ENCODE results near the gene SLC16A11.

Gene SLC16A11

DNA sequence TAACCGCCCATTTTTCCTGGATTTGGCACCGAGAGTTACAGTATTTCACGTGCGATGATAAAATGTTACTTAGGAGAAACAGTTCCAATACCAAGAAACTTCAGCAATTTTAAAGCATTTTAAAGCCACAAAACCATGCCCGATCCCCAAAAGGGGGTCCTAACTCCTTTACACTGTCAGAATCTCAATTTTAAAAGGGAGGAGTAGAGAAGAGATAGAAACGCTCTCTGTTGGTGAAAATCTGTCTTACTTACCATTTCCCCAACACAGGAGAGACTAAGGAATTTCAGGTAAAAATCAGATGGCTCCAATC, 32.0 kb downstream of the SLC16A11 start:
- Histone ChIP-seq H3K27me3 (no peaks in the 10 kb centered on the region), H3K4me3 (peak overlapping the region; percentile 78 to 99 (median 92)), H3K36me3 (peaks cover 3 to 41% (median 14%) of the 10 kb centered on the region in 11 experiments; a peak in 15 of 22 replicates), H3K4me1 (peaks cover 47 to 68% (median 56%) of the 10 kb centered on the region in 10 experiments), H3K4me2 (peak overlapping the region; percentile 92 to 100 (median 97)), H3K9ac (peak overlapping the region; percentile 89 to 100 (median 99)), H3K27ac (peak overlapping the region; percentile 94 to 100 (median 99)), H3K9me3 (replicated peaks in 1 of 11) (no peaks in the 10 kb centered on the region), H4K20me1 (peaks cover 5 to 45% (median 35%) of the 10 kb centered on the region in 11 experiments; a peak in 19 of 22 replicates)
- no peak for TF ChIP-seq Cebpa-rat (IDR thresholded peaks at IDR 0.05)

DNA sequence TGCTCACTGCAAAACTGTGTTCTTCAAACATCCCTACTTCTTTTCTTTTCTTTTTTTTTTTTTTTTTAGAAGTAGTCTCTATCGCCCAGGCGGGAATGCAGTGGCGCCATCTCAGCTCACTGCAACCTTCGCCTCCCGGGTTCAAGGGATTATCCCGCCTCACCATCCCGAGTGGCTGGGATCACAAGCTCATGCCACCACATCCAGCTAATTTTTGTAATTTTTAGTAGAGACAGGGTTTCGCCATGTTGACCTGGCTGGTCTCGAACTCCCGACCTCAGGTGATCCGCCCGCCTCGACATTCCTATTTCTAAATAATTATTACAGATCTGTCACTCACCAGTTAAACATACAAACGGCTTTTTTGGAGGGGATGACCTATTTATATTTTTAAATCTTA, 32.5 kb downstream of the SLC16A11 start:
- no peak for TF ChIP-seq Cebpa-rat (IDR thresholded peaks at IDR 0.05)
- Histone ChIP-seq H3K4me3 (peak overlapping the region; percentile 78 to 99 (median 92)), H3K27me3 (no peaks in the 10 kb centered on the region), H3K27ac (peak overlapping the region; percentile 94 to 100 (median 99); a peak in 20 of 22 replicates), H3K36me3 (peaks cover 3 to 41% (median 12%) of the 10 kb centered on the region in 11 experiments; a peak in 15 of 22 replicates), H4K20me1 (peaks cover 10 to 50% (median 40%) of the 10 kb centered on the region in 11 experiments; a peak in 19 of 22 replicates), H3K4me2 (peak overlapping the region; percentile 92 to 100 (median 97)), H3K9me3 (replicated peaks in 1 of 11) (no peaks in the 10 kb centered on the region), H3K4me1 (peaks cover 42 to 63% (median 52%) of the 10 kb centered on the region in 10 experiments), H3K9ac (peak overlapping the region; percentile 89 to 100 (median 99))

DNA sequence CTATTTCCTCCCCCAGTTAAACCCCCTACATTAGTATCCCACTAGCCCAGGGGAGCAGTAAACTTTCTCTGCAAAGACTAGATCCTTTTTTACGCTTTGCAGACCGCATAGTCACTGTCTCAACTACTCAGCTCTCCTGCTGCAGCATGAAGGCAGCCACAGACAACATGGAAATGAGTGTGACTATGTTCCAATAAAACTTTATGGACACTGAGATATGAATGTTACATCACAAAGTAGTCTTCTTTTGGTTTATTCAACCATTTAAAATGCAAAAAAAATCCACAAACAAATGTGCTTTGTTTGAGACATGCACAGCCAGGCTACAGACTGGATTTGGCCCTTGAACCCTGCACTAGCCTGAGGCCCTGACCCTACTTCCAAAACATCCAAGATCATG, 33.4 kb downstream of the SLC16A11 start:
- Histone ChIP-seq H4K20me1 (peaks cover 14 to 57% (median 43%) of the 10 kb centered on the region in 11 experiments; a peak in 19 of 22 replicates), H3K9me3 (replicated peaks in 1 of 11) (no peaks in the 10 kb centered on the region), H3K36me3 (peaks cover 3 to 43% (median 12%) of the 10 kb centered on the region in 11 experiments; a peak in 15 of 22 replicates), H3K27ac (0 out of 22 replicates have a peak overlapping the region, but pooled peaks of 1 of the 11 experiments have one; percentile 3), H3K4me3 (peak overlapping the region; percentile 78 to 99 (median 92); a peak in 17 of 20 replicates), H3K4me2 (peak overlapping the region; percentile 92 to 100 (median 97)), H3K27me3 (no peaks in the 10 kb centered on the region), H3K9ac (peak overlapping the region; percentile 89 to 100 (median 99); a peak in 17 of 22 replicates), H3K4me1 (peaks cover 33 to 54% (median 43%) of the 10 kb centered on the region in 10 experiments)
- TF ChIP-seq Cebpa-rat (IDR thresholded peaks at IDR 0.05): no peak

DNA sequence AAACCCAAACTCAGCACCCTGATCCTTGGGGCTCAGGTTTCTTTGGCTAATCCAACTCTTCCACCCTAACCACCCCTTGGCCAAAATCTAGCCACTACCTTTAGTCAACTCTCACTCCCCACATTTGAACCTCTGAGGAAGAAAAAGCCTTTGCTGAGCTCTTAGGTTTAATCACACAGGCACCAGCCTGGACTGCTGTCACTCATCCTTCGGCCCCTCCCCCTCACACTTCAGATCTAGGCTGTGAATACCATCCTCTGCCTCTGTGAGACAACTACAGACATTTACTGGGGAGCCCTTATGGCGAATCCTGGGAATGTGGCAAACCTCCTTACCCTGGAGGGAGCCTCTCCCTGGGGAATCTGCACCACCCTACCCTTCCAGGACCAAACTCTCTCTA, 36.7 kb downstream of the SLC16A11 start:
- no peak for TF ChIP-seq Cebpa-rat (IDR thresholded peaks at IDR 0.05)
- Histone ChIP-seq H3K4me3 (no peak overlapping the region), H3K27ac (no peak overlapping the region), H3K9ac (0 out of 22 replicates have a peak overlapping the region, but pooled peaks of 1 of the 11 experiments have one; percentile 10), H4K20me1 (peaks cover 25 to 87% (median 69%) of the 10 kb centered on the region in 11 experiments), H3K4me2 (no peak overlapping the region), H3K9me3 (replicated peaks in 1 of 11) (no peaks in the 10 kb centered on the region), H3K4me1 (peaks cover 27 to 41% (median 31%) of the 10 kb centered on the region in 10 experiments), H3K27me3 (no peaks in the 10 kb centered on the region), H3K36me3 (peaks cover 19 to 52% (median 29%) of the 10 kb centered on the region in 11 experiments)

DNA sequence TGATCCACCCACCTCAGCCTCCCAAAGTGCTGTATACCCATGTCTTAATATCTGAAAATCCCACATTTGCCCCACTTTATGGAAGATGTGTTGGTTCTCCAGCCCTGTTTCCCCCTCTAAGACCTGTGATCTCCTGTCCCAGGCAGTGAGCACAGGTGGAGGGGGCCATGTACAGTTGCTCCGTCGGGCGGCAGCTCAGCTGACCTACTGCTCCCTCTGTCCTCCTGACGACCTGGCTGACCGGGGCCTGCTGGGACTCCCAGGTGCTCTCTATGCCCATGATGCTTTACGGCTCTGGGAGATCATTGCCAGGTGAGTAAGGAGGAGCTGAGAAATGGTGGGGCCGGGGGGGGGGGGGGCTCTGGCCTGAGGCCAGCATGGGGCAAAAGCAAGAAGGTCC, 38.2 kb downstream of the SLC16A11 start:
- Histone ChIP-seq H3K9ac (no peak overlapping the region), H3K36me3 (peaks cover 33 to 67% (median 43%) of the 10 kb centered on the region in 11 experiments), H3K4me1 (peaks cover 15 to 30% (median 21%) of the 10 kb centered on the region in 10 experiments), H3K27me3 (no peaks in the 10 kb centered on the region), H3K9me3 (replicated peaks in 1 of 11) (no peaks in the 10 kb centered on the region), H3K27ac (no peak overlapping the region), H4K20me1 (peaks cover 25 to 95% (median 79%) of the 10 kb centered on the region in 11 experiments), H3K4me3 (no peak overlapping the region), H3K4me2 (no peak overlapping the region)
- TF ChIP-seq Cebpa-rat (IDR thresholded peaks at IDR 0.05): no peak

DNA sequence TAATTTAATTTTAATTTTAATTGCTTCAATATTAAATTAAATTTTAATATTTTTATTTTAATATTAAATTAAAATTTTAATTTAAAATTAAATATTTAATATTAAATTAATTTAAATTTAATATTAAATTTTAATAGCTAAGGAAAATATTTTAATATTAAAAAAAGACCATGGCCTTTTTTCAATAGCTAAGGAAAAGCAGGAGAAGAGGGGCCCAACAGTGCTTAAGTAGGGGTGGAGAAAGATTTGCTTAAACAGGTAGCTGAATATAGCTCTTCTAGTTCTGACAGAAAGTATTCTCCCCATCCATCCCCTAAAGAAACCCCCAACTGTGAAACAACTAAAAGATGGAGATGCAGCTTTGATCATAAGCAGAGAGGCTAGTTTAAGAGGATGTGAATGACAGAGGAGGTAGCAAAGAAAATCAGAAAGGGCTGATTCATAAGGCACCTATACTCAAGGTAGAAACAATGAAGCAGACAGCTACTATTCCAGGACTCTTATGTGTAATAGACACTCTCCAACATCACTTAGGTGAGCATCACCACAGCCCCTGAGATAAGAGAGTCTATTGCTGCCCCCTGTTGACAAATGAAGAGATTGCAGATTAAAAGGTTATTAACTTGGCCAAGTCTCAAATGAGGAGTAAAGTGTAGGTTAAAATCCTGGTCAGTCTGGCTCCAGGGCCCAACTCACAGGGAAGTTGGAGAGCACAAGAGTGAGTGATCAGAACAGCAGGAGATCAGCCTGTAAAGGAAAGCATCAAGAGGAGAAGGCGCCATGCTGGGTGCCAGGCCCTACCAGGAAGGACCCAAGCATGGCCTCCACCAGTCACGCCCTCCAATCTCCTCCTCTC, 39.3 kb downstream of the SLC16A11 start:
- H3K4me3 ChIP-seq: no peak overlapping the region
- H4K20me1 ChIP-seq: peaks cover 25 to 95% (median 83%) of the 10 kb centered on the region in 11 experiments
- H3K27ac ChIP-seq: no peak overlapping the region
- no peaks in the 10 kb centered on the region for H3K9me3 ChIP-seq (replicated peaks in 1 of 11)
- H3K9ac ChIP-seq: no peak overlapping the region
- peaks cover 5 to 19% (median 10%) of the 10 kb centered on the region in 10 experiments; a peak in 19 of 20 replicates for H3K4me1 ChIP-seq
- no peak for TF ChIP-seq Cebpa-rat (IDR thresholded peaks at IDR 0.05)
- H3K27me3 ChIP-seq: no peaks in the 10 kb centered on the region
- H3K4me2 ChIP-seq: no peak overlapping the region
- peaks cover 41 to 73% (median 53%) of the 10 kb centered on the region in 11 experiments for H3K36me3 ChIP-seq

DNA sequence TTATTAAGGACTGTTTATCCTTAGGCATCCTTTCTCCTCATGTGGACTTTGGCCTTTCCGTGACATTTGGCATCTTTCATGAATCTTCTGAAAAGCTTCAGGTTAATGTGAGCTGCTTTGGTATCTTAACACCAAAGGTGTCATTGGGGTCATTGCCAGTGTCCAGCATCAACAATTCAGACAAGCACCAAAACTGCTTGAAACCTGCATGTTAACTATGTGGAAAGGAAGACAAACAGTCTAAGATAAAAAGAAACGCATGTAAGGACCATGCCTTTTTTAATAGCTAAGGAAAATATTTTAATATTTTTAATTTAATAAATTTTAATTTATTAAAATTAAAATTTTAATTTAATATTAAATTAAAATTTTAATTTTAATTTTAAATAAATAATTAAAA, 40.1 kb downstream of the SLC16A11 start:
- no peak overlapping the region for H3K9ac ChIP-seq
- H3K9me3 ChIP-seq (replicated peaks in 1 of 11): no peaks in the 10 kb centered on the region
- H3K4me2 ChIP-seq: no peak overlapping the region
- no peak overlapping the region for H3K27ac ChIP-seq
- H3K36me3 ChIP-seq: peaks cover 49 to 74% (median 58%) of the 10 kb centered on the region in 11 experiments
- no peak overlapping the region for H3K4me3 ChIP-seq
- peaks cover 25 to 95% (median 76%) of the 10 kb centered on the region in 11 experiments for H4K20me1 ChIP-seq
- TF ChIP-seq Cebpa-rat (IDR thresholded peaks at IDR 0.05): no peak
- H3K27me3 ChIP-seq: no peaks in the 10 kb centered on the region
- H3K4me1 ChIP-seq: peaks cover 0 to 10% (median 4%) of the 10 kb centered on the region in 10 experiments; a peak in 11 of 20 replicates

DNA sequence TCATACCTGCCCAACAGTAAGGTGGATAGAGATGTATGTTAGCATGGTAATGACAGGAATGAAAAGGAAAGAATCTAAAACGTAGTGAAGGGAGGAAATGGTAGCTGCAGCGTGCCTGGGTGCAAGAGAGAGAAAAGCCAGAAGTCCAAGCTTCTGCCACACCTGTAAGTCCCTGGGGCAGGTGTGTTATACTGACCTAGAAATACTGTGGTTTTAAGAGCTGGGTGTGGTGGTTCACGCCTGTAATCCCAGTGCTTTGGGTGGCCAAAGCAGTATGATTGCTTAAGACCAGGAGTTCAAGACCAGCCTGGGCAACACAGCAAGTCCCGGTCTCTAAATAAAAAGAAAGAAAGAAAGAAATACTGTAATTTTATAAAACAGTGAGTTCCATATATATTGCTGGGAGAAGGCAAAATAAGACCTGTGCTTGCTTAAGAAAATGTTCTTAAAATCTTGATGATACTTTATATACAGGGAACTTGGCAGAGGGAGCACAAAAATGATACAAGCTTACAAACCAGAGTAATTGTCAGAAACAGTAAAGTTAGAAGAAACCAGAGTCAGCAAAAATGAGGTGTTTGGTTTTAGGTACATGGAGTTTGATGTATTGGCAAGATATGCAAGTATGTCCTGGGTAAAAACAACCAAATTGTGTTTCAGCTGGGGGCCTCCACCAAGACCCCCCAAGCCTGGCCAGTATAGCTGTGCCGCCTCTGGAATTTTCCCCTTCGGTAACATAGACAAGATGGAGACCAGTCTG, 41.4 kb downstream of the SLC16A11 start:
- Histone ChIP-seq H3K4me3 (no peak overlapping the region), H3K9me3 (replicated peaks in 1 of 11) (no peaks in the 10 kb centered on the region), H4K20me1 (peaks cover 25 to 93% (median 63%) of the 10 kb centered on the region in 11 experiments), H3K4me2 (no peak overlapping the region), H3K36me3 (peaks cover 59 to 75% (median 64%) of the 10 kb centered on the region in 11 experiments), H3K27me3 (no peaks in the 10 kb centered on the region), H3K27ac (no peak overlapping the region), H3K9ac (no peak overlapping the region), H3K4me1 (peaks cover 0 to 3% (median 0%) of the 10 kb centered on the region in 10 experiments; a peak in 3 of 20 replicates)
- no peak for TF ChIP-seq Cebpa-rat (IDR thresholded peaks at IDR 0.05)

All from BLaER1 treated with 17β-estradiol and CSF1 and Interleukin-3, amounts not matched to agents 10 nM and 100 nM (cell line).